ENCODE data around the gene NETO2. TPM values are rescaled to one million over a fixed set of nuclear protein-coding genes. Genes with fewer than 3 reads are reported as not detected.

The NETO2 gene
- total and polyA plus RNA-seq, 2 of the 13 experiments (the other 11 are each of a cell fraction or from before 2014, with no cell fraction given): 8.2 to 13.5 TPM

DNA sequence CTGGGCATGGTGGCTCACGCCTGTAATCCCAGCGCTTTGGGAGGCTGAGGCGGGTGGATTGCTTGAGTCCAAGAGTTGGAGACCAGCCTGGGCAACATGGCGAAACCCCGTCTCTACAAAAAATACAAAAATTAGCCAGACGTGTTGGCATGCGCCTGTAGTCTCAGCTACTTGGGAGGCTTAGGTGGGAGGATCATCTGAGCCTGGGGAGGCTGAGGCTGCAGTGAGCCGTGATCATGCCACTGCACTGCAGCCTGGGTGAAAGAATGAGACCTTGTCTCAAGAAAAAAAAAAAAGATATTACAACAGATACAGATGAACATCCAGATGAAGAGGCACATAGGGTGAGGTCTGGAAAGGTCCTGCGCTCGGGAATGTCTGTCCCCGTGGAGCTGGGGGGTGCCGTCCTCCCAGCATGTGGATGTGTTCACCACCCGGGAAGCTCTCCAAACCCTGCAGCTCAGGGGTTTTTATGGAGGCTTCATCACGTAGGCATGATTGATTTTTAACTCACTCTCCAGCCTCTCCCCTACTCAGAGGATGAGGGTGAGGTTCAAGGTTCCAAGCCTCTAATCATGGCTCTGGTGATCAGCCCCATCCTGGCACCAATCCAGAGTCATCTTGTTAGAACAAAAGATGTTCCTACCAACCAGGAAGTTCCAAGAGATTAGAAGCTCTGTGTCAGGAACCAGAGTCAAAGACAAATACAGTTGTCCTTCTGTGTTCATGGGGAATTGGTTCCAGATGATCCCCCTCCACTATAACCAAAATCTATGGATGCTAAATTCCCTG, 85.3 kb downstream of the NETO2 start (continued):
- TF ChIP-seq, protein P1, sequence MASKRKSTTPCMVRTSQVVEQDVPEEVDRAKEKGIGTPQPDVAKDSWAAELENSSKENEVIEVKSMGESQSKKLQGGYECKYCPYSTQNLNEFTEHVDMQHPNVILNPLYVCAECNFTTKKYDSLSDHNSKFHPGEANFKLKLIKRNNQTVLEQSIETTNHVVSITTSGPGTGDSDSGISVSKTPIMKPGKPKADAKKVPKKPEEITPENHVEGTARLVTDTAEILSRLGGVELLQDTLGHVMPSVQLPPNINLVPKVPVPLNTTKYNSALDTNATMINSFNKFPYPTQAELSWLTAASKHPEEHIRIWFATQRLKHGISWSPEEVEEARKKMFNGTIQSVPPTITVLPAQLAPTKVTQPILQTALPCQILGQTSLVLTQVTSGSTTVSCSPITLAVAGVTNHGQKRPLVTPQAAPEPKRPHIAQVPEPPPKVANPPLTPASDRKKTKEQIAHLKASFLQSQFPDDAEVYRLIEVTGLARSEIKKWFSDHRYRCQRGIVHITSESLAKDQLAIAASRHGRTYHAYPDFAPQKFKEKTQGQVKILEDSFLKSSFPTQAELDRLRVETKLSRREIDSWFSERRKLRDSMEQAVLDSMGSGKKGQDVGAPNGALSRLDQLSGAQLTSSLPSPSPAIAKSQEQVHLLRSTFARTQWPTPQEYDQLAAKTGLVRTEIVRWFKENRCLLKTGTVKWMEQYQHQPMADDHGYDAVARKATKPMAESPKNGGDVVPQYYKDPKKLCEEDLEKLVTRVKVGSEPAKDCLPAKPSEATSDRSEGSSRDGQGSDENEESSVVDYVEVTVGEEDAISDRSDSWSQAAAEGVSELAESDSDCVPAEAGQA (IDR thresholded peaks at IDR 0.05; ENCODE audit: low read depth): no peak
- TF ChIP-seq, protein P1 (CRISPR knock-in tag; IDR thresholded peaks at IDR 0.05; ENCODE audit: borderline replicate concordance): no peak
- TF ChIP-seq ZFP82 (CRISPR knock-in tag; IDR thresholded peaks at IDR 0.05; ENCODE audit: borderline replicate concordance): no peak
- TF ChIP-seq, protein P2, sequence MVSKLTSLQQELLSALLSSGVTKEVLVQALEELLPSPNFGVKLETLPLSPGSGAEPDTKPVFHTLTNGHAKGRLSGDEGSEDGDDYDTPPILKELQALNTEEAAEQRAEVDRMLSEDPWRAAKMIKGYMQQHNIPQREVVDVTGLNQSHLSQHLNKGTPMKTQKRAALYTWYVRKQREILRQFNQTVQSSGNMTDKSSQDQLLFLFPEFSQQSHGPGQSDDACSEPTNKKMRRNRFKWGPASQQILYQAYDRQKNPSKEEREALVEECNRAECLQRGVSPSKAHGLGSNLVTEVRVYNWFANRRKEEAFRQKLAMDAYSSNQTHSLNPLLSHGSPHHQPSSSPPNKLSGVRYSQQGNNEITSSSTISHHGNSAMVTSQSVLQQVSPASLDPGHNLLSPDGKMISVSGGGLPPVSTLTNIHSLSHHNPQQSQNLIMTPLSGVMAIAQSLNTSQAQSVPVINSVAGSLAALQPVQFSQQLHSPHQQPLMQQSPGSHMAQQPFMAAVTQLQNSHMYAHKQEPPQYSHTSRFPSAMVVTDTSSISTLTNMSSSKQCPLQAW (CRISPR knock-in tag; IDR thresholded peaks at IDR 0.05): peak; percentile 95
- TF ChIP-seq ATF7 (IDR thresholded peaks at IDR 0.05): no peak
- TF ChIP-seq ATF7 (CRISPR knock-in tag; IDR thresholded peaks at IDR 0.05): no peak
- no peak for TF ChIP-seq ZNF317 (CRISPR knock-in tag; IDR thresholded peaks at IDR 0.05)
- TF ChIP-seq, protein P3, sequence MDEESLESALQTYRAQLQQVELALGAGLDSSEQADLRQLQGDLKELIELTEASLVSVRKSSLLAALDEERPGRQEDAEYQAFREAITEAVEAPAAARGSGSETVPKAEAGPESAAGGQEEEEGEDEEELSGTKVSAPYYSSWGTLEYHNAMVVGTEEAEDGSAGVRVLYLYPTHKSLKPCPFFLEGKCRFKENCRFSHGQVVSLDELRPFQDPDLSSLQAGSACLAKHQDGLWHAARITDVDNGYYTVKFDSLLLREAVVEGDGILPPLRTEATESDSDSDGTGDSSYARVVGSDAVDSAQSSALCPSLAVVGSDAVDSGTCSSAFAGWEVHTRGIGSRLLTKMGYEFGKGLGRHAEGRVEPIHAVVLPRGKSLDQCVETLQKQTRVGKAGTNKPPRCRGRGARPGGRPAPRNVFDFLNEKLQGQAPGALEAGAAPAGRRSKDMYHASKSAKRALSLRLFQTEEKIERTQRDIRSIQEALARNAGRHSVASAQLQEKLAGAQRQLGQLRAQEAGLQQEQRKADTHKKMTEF (CRISPR knock-in tag; IDR thresholded peaks at IDR 0.05): peak; percentile 63
- no peak for TF ChIP-seq ZSCAN21 (CRISPR knock-in tag; IDR thresholded peaks at IDR 0.05; ENCODE audit: borderline replicate concordance)
- TF ChIP-seq ZNF570 (CRISPR knock-in tag; IDR thresholded peaks at IDR 0.05; ENCODE audit: borderline replicate concordance): no peak
- TF ChIP-seq CHCHD3 (CRISPR knock-in tag; IDR thresholded peaks at IDR 0.05): no peak
- TF ChIP-seq SOX6 (IDR thresholded peaks at IDR 0.05): no peak
- peak; percentile 95 for TF ChIP-seq SOX6 (CRISPR knock-in tag; IDR thresholded peaks at IDR 0.05)
- TF ChIP-seq TBL1XR1 (IDR thresholded peaks at IDR 0.05; ENCODE audit: borderline replicate concordance, low read length, partially characterized antibody): no peak
- TF ChIP-seq SRSF4 (IDR thresholded peaks at IDR 0.05; ENCODE audit: low read depth, low read length, poor library complexity, severe bottlenecking): no peak
- no peak for TF ChIP-seq KLF15 (CRISPR knock-in tag; IDR thresholded peaks at IDR 0.05; ENCODE audit: borderline replicate concordance)
- TF ChIP-seq SAFB2 (CRISPR knock-in tag; IDR thresholded peaks at IDR 0.05; ENCODE audit: borderline replicate concordance, low read depth): no peak
- peak; percentile 74; the same call in 1 of the 2 replicates for TF ChIP-seq TOE1 (CRISPR knock-in tag; IDR thresholded peaks at IDR 0.05)

Measured in HepG2 (cell line).